Stomach smooth muscle (tissue), 2 donors: Measurements from ENCODE around the gene OR8B8.
"Not testable (repeated sequence)": the region's sequence is repeated elsewhere in the genome, so short reads cannot be mapped to it uniquely, and the experiment has no call there.

ENCODE experiments used
- H3K27ac ChIP-seq: one replicate; pipeline ENCODE4 v1.7.0; 2013; ENCODE audit warnings: mild to moderate bottlenecking, low read length, inconsistent platforms
- H3K27me3 ChIP-seq, 2 donors: one replicate each; pipeline ENCODE4 v1.7.0; 2013; ENCODE audit warnings: low read length in 2 of 2; ENCODE audit not compliant: insufficient read depth in 2 of 2, control insufficient read depth in 1 of 2
- H3K36me3 ChIP-seq, 2 donors: one replicate each; pipeline ENCODE4 v1.7.0; 2013; ENCODE audit warnings: low read length in 2 of 2; ENCODE audit not compliant: control insufficient read depth in 2 of 2, insufficient read depth in 2 of 2
- H3K4me1 ChIP-seq: one replicate; pipeline ENCODE4 v1.7.0; 2013; ENCODE audit warnings: low read length; ENCODE audit not compliant: control insufficient read depth, insufficient read depth
- H3K4me3 ChIP-seq, 2 donors: one replicate each; pipeline ENCODE4 v1.7.0; 2013; ENCODE audit warnings: low read length in 2 of 2
- H3K9ac ChIP-seq, 2 donors: one replicate each; pipeline ENCODE4 v1.7.0; 2013; ENCODE audit warnings: low read length in 2 of 2, mild to moderate bottlenecking in 1 of 2
- H3K9me3 ChIP-seq, 2 donors: one replicate each; pipeline ENCODE4 v1.7.0; 2013; ENCODE audit warnings: low read length in 2 of 2; ENCODE audit not compliant: control insufficient read depth in 2 of 2
- donor health status: healthy.
- donor health status: Pancreatic carcinoma.

Gene OR8B8

DNA sequence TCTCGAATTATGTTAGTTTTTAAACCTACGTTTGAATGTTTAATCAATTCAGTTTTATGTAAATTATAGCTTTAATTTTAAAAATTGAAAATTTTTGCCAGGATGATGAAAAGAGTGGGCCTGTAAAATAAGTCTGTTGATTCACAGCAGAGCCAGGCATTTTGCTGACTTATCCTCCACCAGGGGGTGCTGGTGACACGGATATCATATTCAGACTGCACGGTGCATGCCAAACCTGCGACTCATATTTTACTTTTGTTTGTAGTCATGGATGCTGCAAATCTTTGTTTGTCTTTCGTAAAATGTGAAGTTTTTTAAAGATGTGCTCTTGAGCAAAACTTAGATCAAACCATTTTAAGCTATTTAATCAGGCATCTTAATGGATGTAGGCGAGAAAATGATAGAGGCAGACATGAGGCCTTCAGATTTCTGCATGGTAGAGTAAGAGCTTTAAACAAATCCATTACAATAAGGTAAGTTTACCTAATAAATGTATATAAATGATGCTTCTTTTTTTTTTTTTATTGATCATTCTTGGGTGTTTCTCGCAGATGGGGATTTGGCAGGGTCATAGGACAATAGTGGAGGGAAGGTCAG lies 43.1 kb downstream of the OR8B8 start:
- no peak overlapping the region for H3K9ac ChIP-seq
- H3K36me3 ChIP-seq: no peaks in the 10 kb centered on the region
- no peak overlapping the region for H3K4me3 ChIP-seq
- H3K27me3 ChIP-seq: no peaks in the 10 kb centered on the region
- H3K9me3 ChIP-seq: no peaks in the 10 kb centered on the region
- no peaks in the 10 kb centered on the region for H3K4me1 ChIP-seq
- no peak overlapping the region for H3K27ac ChIP-seq

- H3K36me3 ChIP-seq: no peaks in the 10 kb centered on the region
- no peak within 1 kb of the TSS for H3K9ac ChIP-seq
- H3K27me3 ChIP-seq: no peaks in the 10 kb centered on the region
- no peaks in the 10 kb centered on the region for H3K4me1 ChIP-seq
- H3K4me3 ChIP-seq: no peak within 1 kb of the TSS
- H3K27ac ChIP-seq: no peak within 1 kb of the TSS
- H3K9me3 ChIP-seq: no peaks in the 10 kb centered on the region
Observed at GRCh38 chr11:124398924-124399323, 46.6 kb downstream of the OR8B8 start, which contains the start of gene OR8B3. OR8B3 (minus strand) TSS chr11:124399024; CDS start chr11:124397351, 1,673 bp downstream.

- not testable (repeated sequence) for H3K9ac ChIP-seq, H3K27me3 ChIP-seq, H3K27ac ChIP-seq, H3K36me3 ChIP-seq, H3K4me1 ChIP-seq, H3K9me3 ChIP-seq, H3K4me3 ChIP-seq
Observed at GRCh38 chr11:124396847-124397246, 48.6 kb downstream of the OR8B8 start.

- Histone ChIP-seq H3K9ac (no peak overlapping the region), H3K27ac (no peak overlapping the region), H3K4me3 (no peak overlapping the region), H3K9me3 (peaks cover 0 to 2% of the 10 kb centered on the region in 2 donors), H3K27me3 (no peaks in the 10 kb centered on the region), H3K36me3 (no peaks in the 10 kb centered on the region), H3K4me1 (no peaks in the 10 kb centered on the region)
Observed at GRCh38 chr11:124394408-124394807, 51.1 kb downstream of the OR8B8 start.
